Measurements from ENCODE around the gene PCDHB14.
"Not testable (repeated sequence)": the region's sequence is repeated elsewhere in the genome, so short reads cannot be mapped to it uniquely, and the experiment has no call there.

The PCDHB14 gene

GRCh38 chr5:141241496-141241895 lies 18.4 kb downstream of the PCDHB14 start (continued):
- TF ChIP-seq ZSCAN4 (tag by site-specific recombination; IDR thresholded peaks at IDR 0.05) (no peak), HOXC10 (CRISPR knock-in tag; IDR thresholded peaks at IDR 0.05) (no peak), ZNF791 (tag by site-specific recombination; IDR thresholded peaks at IDR 0.05) (no peak), ZSCAN18 (tag by site-specific recombination; IDR thresholded peaks at IDR 0.05) (no peak), ZNF350 (tag by site-specific recombination; IDR thresholded peaks at IDR 0.05) (no peak)

GRCh38 chr5:141245250-141245717 lies 22.1 kb downstream of the PCDHB14 start, which contains the start of gene PCDHB15:
Gene PCDHB15 (plus strand): TSS chr5:141245395. CDS start chr5:141245579, 184 bp downstream.
- Histone ChIP-seq H3K36me3 (ENCODE audit: control insufficient read depth in 2 of 2, insufficient read depth in 1 of 2, low read length in 2 of 2) (no peaks in the 10 kb centered on the region), H3K4me1 (ENCODE audit: control insufficient read depth, insufficient read depth, low read length) (no peaks in the 10 kb centered on the region), H3K27ac (ENCODE audit: extremely low read depth, low read depth, low read length) (no peak within 1 kb of the TSS), H3K4me3 (ENCODE audit: low read depth, low read length) (peak within 1 kb of the TSS; percentile 15), H3K9me3 (ENCODE audit: control insufficient read depth, insufficient read depth, low read depth, low read length) (no peaks in the 10 kb centered on the region; the same call in 1 of the 2 replicates)
- TF ChIP-seq RBAK (tag by site-specific recombination; IDR thresholded peaks at IDR 0.05), result no peak
- peak; percentile 74 for TF ChIP-seq ZBTB17 (tag by site-specific recombination; IDR thresholded peaks at IDR 0.05)
- TF ChIP-seq ZNF660 (tag by site-specific recombination; IDR thresholded peaks at IDR 0.05), result 0 out of 2 replicates have a peak, but pooled peaks have one; percentile 29
- TF ChIP-seq ZNF654 (tag by site-specific recombination; IDR thresholded peaks at IDR 0.05; ENCODE audit: low read depth), result peak; percentile 75
- no peak for TF ChIP-seq ZNF23 (tag by site-specific recombination; IDR thresholded peaks at IDR 0.05; ENCODE audit: borderline replicate concordance)
- ChIA-PET POLR2A (no interaction called here), CTCF (interaction anchor here (0.5 to 3.2 kb wide), 22 partner anchors 11 to 1183 kb away, joined by 3 to 18 read pairs (median 4); partner anchors contain the start of genes PCDHB7, PCDHB9, PCDHGA2 and PCDHGA6)

- H3K36me3 ChIP-seq (ENCODE audit: control insufficient read depth in 2 of 2, insufficient read depth in 1 of 2, low read length in 2 of 2); H3K4me3 ChIP-seq (ENCODE audit: low read depth, low read length); H3K27ac ChIP-seq (ENCODE audit: extremely low read depth, low read depth, low read length); H3K9me3 ChIP-seq (ENCODE audit: control insufficient read depth, insufficient read depth, low read depth, low read length); H3K4me1 ChIP-seq (ENCODE audit: control insufficient read depth, insufficient read depth, low read length); POLR2A ChIA-PET: not testable (repeated sequence)
- CTCF ChIA-PET, result interaction anchor here (3.2 kb wide), 1 partner anchor 311 kb away, joined by 18 read pairs; no protein-coding TSS in a partner anchor
Observed at GRCh38 chr5:141246971-141247370, 23.8 kb downstream of the PCDHB14 start.

GRCh38 chr5:141247434-141247833 lies 24.3 kb downstream of the PCDHB14 start:
- CTCF ChIA-PET; H3K4me3 ChIP-seq (ENCODE audit: low read depth, low read length); H3K27ac ChIP-seq (ENCODE audit: extremely low read depth, low read depth, low read length); H3K4me1 ChIP-seq (ENCODE audit: control insufficient read depth, insufficient read depth, low read length); H3K36me3 ChIP-seq (ENCODE audit: control insufficient read depth in 2 of 2, insufficient read depth in 1 of 2, low read length in 2 of 2); H3K9me3 ChIP-seq (ENCODE audit: control insufficient read depth, insufficient read depth, low read depth, low read length); POLR2A ChIA-PET: not testable (repeated sequence)

- no peaks in the 10 kb centered on the region for H3K9me3 ChIP-seq (ENCODE audit: control insufficient read depth, insufficient read depth, low read depth, low read length)
- ChIA-PET POLR2A (no interaction called here), CTCF (no interaction called here)
- no peak overlapping the region for H3K27ac ChIP-seq (ENCODE audit: extremely low read depth, low read depth, low read length)
- H3K4me3 ChIP-seq (ENCODE audit: low read depth, low read length), result no peak overlapping the region
- H3K4me1 ChIP-seq (ENCODE audit: control insufficient read depth, insufficient read depth, low read length), result no peaks in the 10 kb centered on the region
- no peaks in the 10 kb centered on the region for H3K36me3 ChIP-seq (ENCODE audit: control insufficient read depth in 2 of 2, insufficient read depth in 1 of 2, low read length in 2 of 2)
- TF ChIP-seq ZNF530 (tag by site-specific recombination; IDR thresholded peaks at IDR 0.05; ENCODE audit: low read depth), result no peak
- no peak for TF ChIP-seq ZBTB21 (tag by site-specific recombination; IDR thresholded peaks at IDR 0.05)
- TF ChIP-seq ZNF610 (tag by site-specific recombination; IDR thresholded peaks at IDR 0.05; ENCODE audit: borderline replicate concordance), result no peak
- no peak for TF ChIP-seq ZNF239 (tag by site-specific recombination; IDR thresholded peaks at IDR 0.05)
- no peak for TF ChIP-seq ZNF621 (tag by site-specific recombination; IDR thresholded peaks at IDR 0.05)
- no peak for TF ChIP-seq ZNF785 (tag by site-specific recombination; IDR thresholded peaks at IDR 0.05)
- no peak for TF ChIP-seq PRDM6 (tag by site-specific recombination; IDR thresholded peaks at IDR 0.05)
- TF ChIP-seq ZNF221 (tag by site-specific recombination; IDR thresholded peaks at IDR 0.05; ENCODE audit: borderline replicate concordance), result no peak
- TF ChIP-seq ZNF266 (tag by site-specific recombination; IDR thresholded peaks at IDR 0.05; ENCODE audit: low read depth), result no peak
- TF ChIP-seq CTCF (tag by site-specific recombination; IDR thresholded peaks at IDR 0.05), result no peak
- TF ChIP-seq ZNF274 (IDR thresholded peaks at IDR 0.05; ENCODE audit: low read length), result no peak
- TF ChIP-seq ZNF274 (tag by site-specific recombination; IDR thresholded peaks at IDR 0.05; ENCODE audit: borderline replicate concordance), result no peak
- TF ChIP-seq ZBTB17 (tag by site-specific recombination; IDR thresholded peaks at IDR 0.05), result no peak
Observed at GRCh38 chr5:141250576-141250975, 27.4 kb downstream of the PCDHB14 start.

All from HEK293 (cell line).